GM18907 (cell line): ENCODE measurements around the gene LRP3.
"Not testable (repeated sequence)": the region's sequence is repeated elsewhere in the genome, so short reads cannot be mapped to it uniquely, and the experiment has no call there.

Experiments
- ATAC-seq: cut with Tn5 transposase; IDR thresholded peaks from one replicate; pipeline ENCODE4 v1.9.1; 2021; ENCODE audit warnings: mild to moderate bottlenecking, moderate library complexity; ENCODE audit not compliant: unreplicated experiment

Gene LRP3

GRCh38 chr19:33201886-33202545 lies 7.9 kb downstream of the LRP3 start:
- no peak for ATAC-seq

- no peak for ATAC-seq
Observed at GRCh38 chr19:33202546-33203507, 8.7 kb downstream of the LRP3 start.

- ATAC-seq, result no peak
Observed at GRCh38 chr19:33203529-33203928, 9.4 kb downstream of the LRP3 start.

- no peak for ATAC-seq
Observed at GRCh38 chr19:33204136-33204973, 10.2 kb downstream of the LRP3 start.

- ATAC-seq, result no peak
Observed at GRCh38 chr19:33205110-33205509, 11.0 kb downstream of the LRP3 start.

- ATAC-seq, result no peak
Observed at GRCh38 chr19:33205531-33206260, 11.6 kb downstream of the LRP3 start.

GRCh38 chr19:33206261-33207039 lies 12.3 kb downstream of the LRP3 start:
- no peak for ATAC-seq

GRCh38 chr19:33207040-33207620 lies 13.0 kb downstream of the LRP3 start:
- ATAC-seq, result no peak

GRCh38 chr19:33207903-33208302 lies 13.8 kb downstream of the LRP3 start:
- ATAC-seq, result no peak

GRCh38 chr19:33208371-33208895 lies 14.3 kb downstream of the LRP3 start:
- ATAC-seq, result no peak

- no peak for ATAC-seq
Observed at GRCh38 chr19:33208904-33209849, 15.0 kb downstream of the LRP3 start.

GRCh38 chr19:33209850-33210230 lies 15.7 kb downstream of the LRP3 start:
- ATAC-seq, result not testable (repeated sequence)

GRCh38 chr19:33210266-33210940 lies 16.3 kb downstream of the LRP3 start:
- ATAC-seq, result no peak

- ATAC-seq, result no peak
Observed at GRCh38 chr19:33211794-33212435, 17.8 kb downstream of the LRP3 start.

- ATAC-seq, result no peak
Observed at GRCh38 chr19:33212436-33213172, 18.5 kb downstream of the LRP3 start.

- no peak for ATAC-seq
Observed at GRCh38 chr19:33214596-33214995, 20.5 kb downstream of the LRP3 start.
